ENCODE data around the gene KRTAP21-2.
"Not testable (repeated sequence)": the region's sequence is repeated elsewhere in the genome, so short reads cannot be mapped to it uniquely, and the experiment has no call there.

KRTAP21-2 gene

DNA sequence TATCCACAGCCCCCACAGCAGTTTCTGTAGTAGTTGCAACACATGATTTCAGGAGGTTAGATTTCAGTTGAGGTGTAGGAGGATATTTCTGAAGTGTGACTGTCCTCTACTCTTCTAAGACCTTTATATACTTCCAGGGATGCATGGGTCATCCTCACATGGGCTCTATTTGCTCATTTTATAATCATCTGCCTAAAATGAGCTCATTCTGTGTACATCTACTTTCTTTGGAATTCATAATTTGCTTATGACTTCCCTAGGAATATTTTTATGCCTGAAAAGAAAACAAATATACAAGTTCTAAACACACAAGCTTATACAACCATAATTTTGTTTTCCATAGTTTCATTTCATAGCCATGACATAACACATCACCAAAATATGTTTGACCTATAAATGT lies at the start of gene KRTAP21-2:
TSS of gene KRTAP21-2 (minus strand) at position 101 of the 400 bp plus-strand sequence. CDS start at position 44, 57 bp downstream.
- DNase-seq (ENCODE audit: low read depth in 1 of 2, low spot score in 1 of 2), result no peak

DNA sequence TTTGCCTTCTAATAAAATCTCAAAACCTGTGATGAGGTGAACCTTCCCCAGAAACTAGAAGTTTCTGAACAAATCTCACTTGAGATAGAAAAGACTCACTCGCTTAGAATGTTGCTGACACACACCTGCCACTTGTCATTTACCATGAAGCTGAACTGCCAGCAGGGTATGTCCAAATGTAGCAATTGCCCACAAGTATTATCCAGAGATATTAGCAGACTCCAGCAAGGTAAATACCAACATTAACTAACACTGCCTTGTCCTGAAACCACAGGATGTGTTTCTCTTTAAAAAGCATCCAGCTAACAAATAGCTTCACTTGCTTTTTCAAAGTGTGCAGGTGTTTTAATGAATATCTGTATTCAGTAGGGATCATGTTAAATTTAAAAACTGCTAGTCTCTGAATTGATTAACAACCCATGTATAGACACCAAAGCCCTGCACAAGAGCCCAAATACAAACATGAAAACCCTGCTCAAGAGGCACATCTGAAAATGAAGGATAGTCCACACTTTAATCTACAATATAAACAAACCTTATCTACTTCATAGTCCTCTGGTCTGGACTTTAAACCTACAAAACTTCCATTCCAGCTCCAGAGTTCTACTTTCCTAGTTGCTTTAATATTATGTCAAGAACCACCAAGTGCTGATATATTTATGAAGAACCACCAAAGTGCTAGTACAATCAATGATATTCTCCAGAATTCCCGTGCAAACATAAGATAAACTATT lies 46.7 kb upstream of the KRTAP21-2 start:
- no peak for DNase-seq (ENCODE audit: low read depth in 1 of 2, low spot score in 1 of 2)

GRCh38 chr21:30779249-30779648 lies 32.2 kb upstream of the KRTAP21-2 start:
- DNase-seq (ENCODE audit: low read depth in 1 of 2, low spot score in 1 of 2), result no peak

- no peak for DNase-seq (ENCODE audit: low read depth in 1 of 2, low spot score in 1 of 2)
Measured at GRCh38 chr21:30769724-30770431, 22.8 kb upstream of the KRTAP21-2 start.

- no peak for DNase-seq (ENCODE audit: low read depth in 1 of 2, low spot score in 1 of 2)
Measured at GRCh38 chr21:30760776-30761175, 13.7 kb upstream of the KRTAP21-2 start.

GRCh38 chr21:30758306-30758705 lies 11.2 kb upstream of the KRTAP21-2 start:
- DNase-seq (ENCODE audit: low read depth in 1 of 2, low spot score in 1 of 2), result no peak

DNA sequence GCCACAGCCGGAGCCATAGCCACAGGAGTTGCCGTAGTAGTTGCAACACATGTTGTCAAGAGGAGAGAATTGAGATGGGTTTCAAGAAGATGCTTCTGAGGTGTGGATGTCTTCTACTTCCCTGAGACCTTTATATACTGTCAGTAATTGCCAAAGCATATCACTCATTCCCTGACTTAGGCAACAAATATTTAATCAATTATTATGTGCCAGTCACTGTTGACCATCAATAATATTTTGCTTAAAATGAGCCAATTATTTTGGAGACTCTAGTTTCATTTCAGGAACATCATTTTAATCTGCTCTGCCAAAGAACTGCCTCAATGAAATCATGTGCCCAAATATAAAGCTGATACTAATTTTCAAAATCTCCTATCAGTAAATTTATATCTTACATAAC lies 8.3 kb upstream of the KRTAP21-2 start, which contains the start of gene KRTAP21-1:
TSS of gene KRTAP21-1 (minus strand) at position 101 of the 400 bp plus-strand sequence. CDS start at position 51, 50 bp downstream.
- DNase-seq (ENCODE audit: low read depth in 1 of 2, low spot score in 1 of 2), result not testable (repeated sequence)

- no peak for DNase-seq (ENCODE audit: low read depth in 1 of 2, low spot score in 1 of 2)
Measured at GRCh38 chr21:30740462-30740861, 6.6 kb downstream of the KRTAP21-2 start.

GRCh38 chr21:30733026-30733425 lies 14.0 kb downstream of the KRTAP21-2 start:
- DNase-seq (ENCODE audit: low read depth in 1 of 2, low spot score in 1 of 2), result no peak

- no peak for DNase-seq (ENCODE audit: low read depth in 1 of 2, low spot score in 1 of 2)
Measured at GRCh38 chr21:30726726-30727125, 20.3 kb downstream of the KRTAP21-2 start.

DNA sequence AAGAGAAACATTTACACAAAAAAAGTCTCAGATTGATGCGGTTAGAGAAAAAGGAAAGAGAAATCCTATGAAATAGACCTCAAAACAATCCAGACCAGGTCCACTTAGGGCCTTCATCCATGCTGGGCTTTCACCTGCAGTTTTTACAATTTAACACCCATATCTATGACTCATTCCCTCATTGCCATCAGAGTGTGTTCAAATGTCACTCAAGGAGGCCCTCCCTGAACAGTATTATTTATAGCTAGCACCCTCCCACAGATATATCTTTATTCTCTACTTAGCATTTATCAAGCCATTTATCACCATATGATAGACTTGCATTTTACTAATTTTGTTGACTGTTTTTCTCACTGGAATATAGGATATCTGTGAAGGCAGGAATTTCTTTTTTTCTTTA lies 27.7 kb downstream of the KRTAP21-2 start:
- no peak for DNase-seq (ENCODE audit: low read depth in 1 of 2, low spot score in 1 of 2)

DNA sequence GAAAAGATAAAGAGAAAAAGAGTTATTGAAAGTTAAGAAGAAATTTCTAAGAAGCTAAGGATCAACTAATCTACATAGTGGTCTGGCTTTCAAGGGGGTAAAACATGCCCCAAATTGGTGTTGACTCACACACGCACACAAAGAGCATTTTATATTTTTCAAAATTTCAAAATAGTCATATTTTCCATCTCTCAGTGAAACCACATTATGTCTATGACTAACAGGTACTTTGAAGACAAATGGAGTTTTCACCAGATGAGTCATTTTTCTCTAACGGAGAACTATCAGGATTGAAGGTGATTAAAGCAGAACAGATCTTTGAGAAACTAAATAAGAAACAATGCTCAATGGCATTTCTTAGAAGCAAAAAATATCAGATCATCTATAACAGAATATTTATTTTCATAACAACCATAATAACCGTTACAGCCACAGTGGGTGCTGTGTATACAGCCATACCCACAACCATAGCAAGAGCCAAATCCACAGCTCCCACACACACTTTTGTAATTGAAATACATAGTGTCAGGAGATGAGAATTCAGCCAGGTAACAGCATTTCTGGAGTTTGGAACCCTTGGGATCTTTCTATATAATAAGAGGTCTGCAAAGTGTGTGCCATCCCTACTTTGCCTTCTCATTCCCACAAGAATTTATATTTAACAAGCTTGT lies 28.7 kb downstream of the KRTAP21-2 start, which contains the start of gene KRTAP21-3:
TSS of gene KRTAP21-3 (minus strand) at position 539 of the 671 bp plus-strand sequence. CDS start at position 521, 18 bp downstream.
- DNase-seq (ENCODE audit: low read depth in 1 of 2, low spot score in 1 of 2), result no peak

GRCh38 chr21:30717105-30717504 lies 30.0 kb downstream of the KRTAP21-2 start:
- no peak for DNase-seq (ENCODE audit: low read depth in 1 of 2, low spot score in 1 of 2)

GRCh38 chr21:30714946-30715345 lies 32.1 kb downstream of the KRTAP21-2 start:
- DNase-seq (ENCODE audit: low read depth in 1 of 2, low spot score in 1 of 2), result no peak

- no peak for DNase-seq (ENCODE audit: low read depth in 1 of 2, low spot score in 1 of 2)
Measured at GRCh38 chr21:30714456-30714855, 32.6 kb downstream of the KRTAP21-2 start.

- DNase-seq (ENCODE audit: low read depth in 1 of 2, low spot score in 1 of 2), result no peak
Measured at GRCh38 chr21:30713766-30714165, 33.3 kb downstream of the KRTAP21-2 start.

DNA sequence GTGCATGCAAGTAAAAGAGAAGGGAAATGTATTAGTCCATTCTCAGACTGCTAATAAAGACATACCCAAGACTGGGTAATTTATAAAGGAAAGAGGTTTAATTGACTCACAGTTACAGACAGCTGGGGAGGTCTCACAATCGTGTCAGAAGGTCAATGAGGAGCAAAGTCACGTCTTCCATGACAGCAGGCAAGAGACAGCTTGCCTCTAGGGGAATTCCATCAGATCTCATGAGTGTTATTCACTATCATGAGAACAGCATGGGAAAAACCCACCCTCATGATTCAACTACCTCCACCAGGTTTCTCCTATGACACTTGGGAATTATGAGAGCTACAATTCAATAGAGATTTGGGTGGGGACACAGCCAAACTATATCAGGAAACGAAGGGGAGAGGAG lies 36.6 kb downstream of the KRTAP21-2 start:
- DNase-seq (ENCODE audit: low read depth in 1 of 2, low spot score in 1 of 2), result no peak

- DNase-seq (ENCODE audit: low read depth in 1 of 2, low spot score in 1 of 2), result no peak
Measured at GRCh38 chr21:30707409-30707808, 39.6 kb downstream of the KRTAP21-2 start.
